Epithelial cell of esophagus (primary cell): ENCODE results near the gene BMP6.

ENCODE experiments used
- DNase-seq: peaks from one replicate; pipeline ENCODE4 v3.0.0; 2010; ENCODE audit warnings: low read depth
- H3K4me3 ChIP-seq: 2 replicates; pipeline ENCODE4 v1.5.1; 2011; ENCODE audit warnings: mild to moderate bottlenecking, low read length, control low read depth
- CTCF ChIP-seq: IDR thresholded peaks from 2 replicates; pipeline ENCODE4 v1.5.1; 2011; ENCODE audit warnings: low read depth, mild to moderate bottlenecking, low read length, control low read depth, inconsistent platforms; ENCODE audit not compliant: insufficient read depth; ENCODE audit errors: missing control alignments

BMP6 gene

GRCh38 chr6:7916959-7917358 lies 191.1 kb downstream of the BMP6 start:
- TF ChIP-seq CTCF, result no peak
- no peak for DNase-seq
- H3K4me3 ChIP-seq, result no peak overlapping the region

DNA sequence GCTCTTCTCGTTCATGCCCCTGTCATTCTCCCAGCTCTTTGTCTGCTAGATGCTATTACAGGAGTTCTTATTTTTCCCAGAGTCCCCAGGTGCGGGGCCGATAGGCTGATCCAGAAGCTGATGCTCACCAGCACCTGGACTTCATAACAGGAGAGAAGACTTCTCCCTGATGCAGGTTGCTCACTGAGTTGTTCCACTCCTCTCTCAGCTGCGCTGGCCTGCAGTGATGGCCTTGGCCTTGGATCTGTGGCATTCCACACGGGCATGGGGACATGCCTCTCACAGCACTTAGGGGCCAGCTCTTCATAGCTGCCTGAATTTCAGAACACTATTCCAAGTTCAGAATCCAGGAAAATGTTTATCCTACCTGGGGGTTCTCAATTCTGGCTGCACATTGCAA lies 191.8 kb downstream of the BMP6 start:
- no peak overlapping the region for H3K4me3 ChIP-seq
- no peak for DNase-seq
- TF ChIP-seq CTCF, result no peak

GRCh38 chr6:7918403-7918802 lies 192.5 kb downstream of the BMP6 start:
- DNase-seq, result no peak
- TF ChIP-seq CTCF, result no peak
- no peak overlapping the region for H3K4me3 ChIP-seq

- no peak for TF ChIP-seq CTCF
- DNase-seq, result peak; percentile 95
Measured at GRCh38 chr6:7919871-7920270, 194.0 kb downstream of the BMP6 start.

DNA sequence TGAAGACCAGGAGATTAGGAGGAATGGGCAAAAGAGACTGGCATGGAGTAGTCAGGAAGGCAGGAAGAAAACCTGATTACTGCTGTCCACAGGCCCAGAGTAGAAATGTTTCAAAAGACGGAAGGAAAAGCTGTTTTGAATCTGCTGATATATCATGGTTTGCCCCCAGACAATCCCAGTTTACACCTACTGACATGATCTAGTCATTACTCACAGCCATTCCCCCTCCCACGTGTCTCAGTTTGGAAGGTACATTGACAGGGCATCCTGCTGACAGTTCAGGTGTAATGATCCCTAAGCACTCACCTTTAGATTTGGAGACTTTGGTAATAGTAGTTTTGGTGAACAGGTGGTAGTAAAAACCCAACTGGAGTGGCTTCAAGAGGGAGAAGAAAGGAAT lies 194.5 kb downstream of the BMP6 start:
- DNase-seq, result peak; percentile 86
- H3K4me3 ChIP-seq, result no peak overlapping the region
- no peak for TF ChIP-seq CTCF

More at GRCh38 chr6:7919871-7920270, 194.0 kb downstream of the BMP6 start:
- H3K4me3 ChIP-seq, result no peak overlapping the region

- TF ChIP-seq CTCF, result no peak
- DNase-seq, result no peak
- no peak overlapping the region for H3K4me3 ChIP-seq
Measured at GRCh38 chr6:7921046-7921445, 195.1 kb downstream of the BMP6 start.

DNA sequence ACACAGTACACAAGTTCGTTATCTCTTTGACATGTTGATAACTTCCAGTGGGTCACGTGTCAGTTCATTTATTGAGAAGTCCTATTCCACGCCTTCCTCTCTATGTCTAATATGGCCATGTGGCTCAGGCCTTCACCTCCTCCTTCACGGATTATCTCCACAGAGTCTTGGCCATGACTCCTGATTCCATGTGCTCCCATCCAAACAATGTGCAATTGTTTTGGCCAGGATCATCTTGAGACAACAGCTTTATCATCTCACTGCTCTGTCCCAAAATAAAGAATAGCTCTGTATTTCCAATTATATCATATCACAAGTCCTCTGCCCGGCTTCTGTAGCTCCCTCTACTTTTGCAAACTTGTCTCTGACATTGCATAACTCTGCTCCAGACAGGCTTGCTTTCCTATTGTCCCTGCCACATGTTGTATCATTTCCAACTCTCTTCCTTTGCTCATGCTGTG lies 195.8 kb downstream of the BMP6 start:
- no peak for DNase-seq
- no peak for TF ChIP-seq CTCF
- H3K4me3 ChIP-seq, result no peak overlapping the region
